Measurements from ENCODE around the gene HSD17B1.

Gene HSD17B1

GRCh38 chr17:42529061-42529460, 23.7 kb upstream of the HSD17B1 start:
- Histone ChIP-seq H3K27ac (ENCODE audit: low read length) (no peak overlapping the region), H3K4me2 (ENCODE audit: low read length) (no peak overlapping the region), H3K79me2 (ENCODE audit: low read length) (no peaks in the 10 kb centered on the region), H3K27me3 (ENCODE audit: low read depth, low read length) (no peaks in the 10 kb centered on the region), H3K4me1 (ENCODE audit: low read length) (peaks cover 32% of the 10 kb centered on the region), H3K4me3 (ENCODE audit: low read length) (no peak overlapping the region), H3K36me3 (replicated peaks; ENCODE audit: low read depth, low read length) (no peaks in the 10 kb centered on the region), H4K20me1 (ENCODE audit: insufficient read depth, low read length) (no peaks in the 10 kb centered on the region), H3K9me3 (ENCODE audit: insufficient read depth, low read length) (no peaks in the 10 kb centered on the region), H2AFZ (ENCODE audit: low read depth, low read length) (no peak overlapping the region), H3K9ac (ENCODE audit: low read length) (no peak overlapping the region)
- TF ChIP-seq EZH2phosphoT487 (IDR thresholded peaks at IDR 0.05; ENCODE audit: low read depth) (no peak), CTCF (IDR thresholded peaks at IDR 0.05; ENCODE audit: low read depth, low read length) (no peak)

GRCh38 chr17:42530952-42531454, 21.7 kb upstream of the HSD17B1 start:
- Histone ChIP-seq H3K9me3 (ENCODE audit: insufficient read depth, low read length) (no peaks in the 10 kb centered on the region), H2AFZ (ENCODE audit: low read depth, low read length) (no peak overlapping the region), H3K36me3 (replicated peaks; ENCODE audit: low read depth, low read length) (no peaks in the 10 kb centered on the region), H3K27me3 (ENCODE audit: low read depth, low read length) (no peaks in the 10 kb centered on the region), H4K20me1 (ENCODE audit: insufficient read depth, low read length) (no peaks in the 10 kb centered on the region), H3K4me2 (ENCODE audit: low read length) (no peak overlapping the region), H3K4me1 (ENCODE audit: low read length) (peaks cover 38% of the 10 kb centered on the region), H3K9ac (ENCODE audit: low read length) (no peak overlapping the region), H3K27ac (ENCODE audit: low read length) (no peak overlapping the region), H3K79me2 (ENCODE audit: low read length) (no peaks in the 10 kb centered on the region), H3K4me3 (ENCODE audit: low read length) (no peak overlapping the region)
- TF ChIP-seq CTCF (IDR thresholded peaks at IDR 0.05; ENCODE audit: low read depth, low read length) = no peak
- no peak for TF ChIP-seq EZH2phosphoT487 (IDR thresholded peaks at IDR 0.05; ENCODE audit: low read depth)

- Histone ChIP-seq H2AFZ (ENCODE audit: low read depth, low read length) (peak overlapping the region; percentile 85), H3K27ac (ENCODE audit: low read length) (no peak overlapping the region), H3K4me1 (ENCODE audit: low read length) (peaks cover 38% of the 10 kb centered on the region)
Measured at GRCh38 chr17:42531455-42532354, 21.0 kb upstream of the HSD17B1 start.

More at GRCh38 chr17:42531455-42532354, 21.0 kb upstream of the HSD17B1 start:
- Histone ChIP-seq H3K4me3 (ENCODE audit: low read length) (peak overlapping the region; percentile 80), H3K9me3 (ENCODE audit: insufficient read depth, low read length) (no peaks in the 10 kb centered on the region), H3K36me3 (replicated peaks; ENCODE audit: low read depth, low read length) (no peaks in the 10 kb centered on the region), H3K9ac (ENCODE audit: low read length) (peak overlapping the region; percentile 69), H3K79me2 (ENCODE audit: low read length) (peaks cover 6% of the 10 kb centered on the region), H3K4me2 (ENCODE audit: low read length) (peak overlapping the region; percentile 86), H3K27me3 (ENCODE audit: low read depth, low read length) (no peaks in the 10 kb centered on the region), H4K20me1 (ENCODE audit: insufficient read depth, low read length) (no peaks in the 10 kb centered on the region)
- TF ChIP-seq CTCF (IDR thresholded peaks at IDR 0.05; ENCODE audit: low read depth, low read length) (peak; percentile 29; the same call in 1 of the 2 replicates), EZH2phosphoT487 (IDR thresholded peaks at IDR 0.05; ENCODE audit: low read depth) (no peak)
